ENCODE data around the gene MT1A. TPM values are rescaled to one million over a fixed set of nuclear protein-coding genes. Genes with fewer than 3 reads are reported as not detected.

The MT1A gene
- total and polyA plus RNA-seq, 2 donors (not counting 3 experiments of a cell fraction or from before 2014, with no cell fraction given): 6.5 to 8.4 TPM

- POLR2A ChIA-PET: no interaction called here
- no peaks in the 10 kb centered on the region for H3K9me1 ChIP-seq (replicated peaks; ENCODE audit: control insufficient read depth, extremely low read depth, insufficient read depth, low read length)
Observed at GRCh38 chr16:56623637-56624036, 14.8 kb upstream of the MT1A start.

More at GRCh38 chr16:56623637-56624036, 14.8 kb upstream of the MT1A start:
- Histone ChIP-seq H3K36me3 (ENCODE audit: control insufficient read depth in 2 of 2, extremely low read depth in 1 of 2, insufficient read depth in 2 of 2, low read length in 2 of 2) (no peaks in the 10 kb centered on the region), H3K4me2 (ENCODE audit: insufficient read depth, low read length) (no peak overlapping the region), H4K20me1 (replicated peaks; ENCODE audit: control insufficient read depth, extremely low read depth, insufficient read depth, low read length) (no peaks in the 10 kb centered on the region), H3K27me3 (ENCODE audit: control insufficient read depth in 2 of 2, insufficient read depth in 2 of 2, low read length in 2 of 2) (no peaks in the 10 kb centered on the region), H3K4me3 (replicated peaks in 1 of 3; ENCODE audit: insufficient read depth in 1 of 3, low read depth in 1 of 3, low read length in 3 of 3) (no peak overlapping the region), H3K27ac (ENCODE audit: insufficient read depth, low read depth, low read length) (no peak overlapping the region), H3K9ac (replicated peaks; ENCODE audit: extremely low read depth, insufficient read depth, low read length) (no peak overlapping the region), H3K4me1 (ENCODE audit: control insufficient read depth, extremely low read depth, insufficient read depth, low read length) (peaks cover 14% of the 10 kb centered on the region), H3K9me3 (replicated peaks; ENCODE audit: control insufficient read depth, insufficient read depth, low read length) (no peaks in the 10 kb centered on the region), H3K79me2 (ENCODE audit: control insufficient read depth, insufficient read depth, low read length) (peaks cover 12% of the 10 kb centered on the region), H2AFZ (ENCODE audit: low read depth, low read length) (no peak overlapping the region)
- BruUV-seq (replicated peaks): no TSS peak
- CTCF ChIA-PET: interaction anchor here (1.0 to 3.2 kb wide), 9 partner anchors 12 to 109 kb away, joined by 3 to 13 read pairs (median 5); partner anchors contain the start of genes MT1A and MT2A
- no peak for TF ChIP-seq POLR2A (IDR thresholded peaks at IDR 0.05; ENCODE audit: low read depth, low read length)
- TF ChIP-seq MYC (IDR thresholded peaks at IDR 0.05; ENCODE audit: low read depth, low read length): no peak
- no peak for TF ChIP-seq FOS (IDR thresholded peaks at IDR 0.05; ENCODE audit: borderline replicate concordance, insufficient read depth, low read length)
- no peak for TF ChIP-seq GATA2 (IDR thresholded peaks at IDR 0.05; ENCODE audit: insufficient read depth, insufficient read length, low read depth, low read length)
- TF ChIP-seq MAX (IDR thresholded peaks at IDR 0.05; ENCODE audit: insufficient read depth, insufficient read length): no peak
- TF ChIP-seq EZH2 (IDR thresholded peaks at IDR 0.05; ENCODE audit: borderline replicate concordance, low read depth, low read length, severe bottlenecking): no peak
- TF ChIP-seq JUN (IDR thresholded peaks at IDR 0.05; ENCODE audit: borderline replicate concordance, insufficient read depth, insufficient read length, low read depth): no peak
- no peak for TF ChIP-seq CTCF (IDR thresholded peaks at IDR 0.05; ENCODE audit: extremely low read depth in 1 of 2, insufficient read depth in 1 of 2, low read depth in 1 of 2, low read length in 2 of 2)
- no peak for TF ChIP-seq POLR2AphosphoS5 (IDR thresholded peaks at IDR 0.05; ENCODE audit: insufficient read depth, low read depth, low read length)
- intact Hi-C loops (cut with micrococcal nuclease) (no loop called here), dilution Hi-C loops (cut with MboI; ENCODE audit: extremely low pct_ligation_motif_present, low sequenced_read_pairs) (no loop called here)
- FAIRE-seq: no peak
- no peak for DNase-seq (ENCODE audit: low read depth, low spot score)
